ENCODE data around the gene NPAS4.

- TF ChIP-seq EED (CRISPR knock-in tag; IDR thresholded peaks at IDR 0.05) (no peak), ZNF557 (CRISPR knock-in tag; IDR thresholded peaks at IDR 0.05) (no peak), HNRNPUL1 (IDR thresholded peaks at IDR 0.05; ENCODE audit: low read depth, low read length) (no peak), FOXK2 (IDR thresholded peaks at IDR 0.05) (no peak), JDP2 (CRISPR knock-in tag; IDR thresholded peaks at IDR 0.05; ENCODE audit: borderline replicate concordance) (no peak), CEBPB (IDR thresholded peaks at IDR 0.05; ENCODE audit: borderline replicate concordance, low read depth, low read length) (no peak), RERE (CRISPR knock-in tag; IDR thresholded peaks at IDR 0.05; ENCODE audit: low read depth) (no peak)
Observed at GRCh38 chr11:66419825-66420224, 1.0 kb upstream of the NPAS4 start.

All from HepG2 (cell line).